ENCODE results near the gene DNAJB5.

DNA sequence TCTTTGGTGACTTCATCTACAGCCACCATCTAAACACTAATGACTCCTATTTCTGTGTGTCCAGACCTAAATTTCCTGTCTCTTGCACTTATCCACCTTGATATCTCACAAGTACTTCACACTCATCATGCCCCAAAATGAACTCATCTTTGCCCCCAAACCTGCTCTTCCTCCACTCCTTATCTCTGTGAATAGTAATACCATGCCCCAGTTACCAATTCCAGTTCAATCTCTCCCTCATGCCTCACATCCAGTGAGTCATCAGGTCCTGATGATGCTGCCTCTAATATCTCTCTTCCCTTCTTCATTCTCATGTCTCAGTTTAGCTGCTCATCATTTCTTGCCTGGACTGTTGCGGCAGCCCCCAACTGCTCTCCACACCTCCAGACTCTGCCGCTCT lies 14.9 kb upstream of the DNAJB5 start:
- no peak for TF ChIP-seq CTCF (IDR thresholded peaks at IDR 0.05; ENCODE audit: poor library complexity, severe bottlenecking)
- TF ChIP-seq RAD21 (conservative IDR thresholded peaks at IDR 0.05): no peak

Measured in neural cell (in vitro differentiated cells).